ENCODE data around the gene AHCYL2. TPM values are rescaled to one million over a fixed set of nuclear protein-coding genes. Genes with fewer than 3 reads are reported as not detected.

AHCYL2 gene
- total RNA-seq, 1 donor from 2014 or later: 14.7 TPM

DNA sequence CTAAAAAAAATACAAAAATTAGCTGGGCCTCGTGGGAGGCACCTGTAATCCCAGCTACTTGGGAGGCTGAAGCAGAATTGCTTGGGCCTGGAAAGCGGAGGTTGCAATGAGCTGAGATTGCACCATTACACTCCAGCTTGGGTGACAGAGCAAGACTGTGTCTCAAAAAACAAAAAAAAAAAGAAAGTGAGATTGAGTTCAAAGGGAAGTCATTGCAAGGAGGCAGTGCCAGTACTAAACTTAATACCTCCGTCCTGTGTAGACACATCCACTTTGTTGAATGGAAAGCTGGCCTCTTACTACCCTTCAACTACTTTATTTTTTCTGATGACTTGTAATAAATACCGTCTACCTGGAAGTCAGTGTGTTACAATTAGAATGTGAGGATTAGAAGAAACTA lies 31.0 kb downstream of the AHCYL2 start:
- H3K27ac Mint-ChIP-seq (ENCODE audit: unreplicated experiment): no peak overlapping the region

GRCh38 chr7:129256221-129256620 lies 31.4 kb downstream of the AHCYL2 start:
- no peaks in the 10 kb centered on the region for H3K27me3 Mint-ChIP-seq (ENCODE audit: low read depth, unreplicated experiment)
- Histone ChIP-seq H3K4me3 (ENCODE audit: insufficient read depth, low read depth, low read length) (no peak overlapping the region), H3K27ac (ENCODE audit: low read depth, low read length) (no peak overlapping the region), H3K9me3 (ENCODE audit: insufficient read depth, low read depth, low read length) (no peaks in the 10 kb centered on the region), H3K4me2 (ENCODE audit: low read length) (no peak overlapping the region), H2AFZ (ENCODE audit: low read depth, low read length) (no peak overlapping the region), H3K4me1 (ENCODE audit: insufficient read depth, low read length) (no peaks in the 10 kb centered on the region), H4K20me1 (ENCODE audit: insufficient read depth, low read length) (no peaks in the 10 kb centered on the region), H3K79me2 (ENCODE audit: insufficient read depth, low read length) (no peaks in the 10 kb centered on the region), H3K9ac (ENCODE audit: low read length) (no peak overlapping the region), H3K27me3 (ENCODE audit: insufficient read depth, low read length) (no peaks in the 10 kb centered on the region), H3K36me3 (ENCODE audit: insufficient read depth, low read length) (no peaks in the 10 kb centered on the region)
- no peak overlapping the region for H3K4me3 Mint-ChIP-seq (ENCODE audit: unreplicated experiment)
- no peak for TF ChIP-seq EZH2 (IDR thresholded peaks at IDR 0.05; ENCODE audit: insufficient read depth, low read length)
- TF ChIP-seq, protein P1, sequence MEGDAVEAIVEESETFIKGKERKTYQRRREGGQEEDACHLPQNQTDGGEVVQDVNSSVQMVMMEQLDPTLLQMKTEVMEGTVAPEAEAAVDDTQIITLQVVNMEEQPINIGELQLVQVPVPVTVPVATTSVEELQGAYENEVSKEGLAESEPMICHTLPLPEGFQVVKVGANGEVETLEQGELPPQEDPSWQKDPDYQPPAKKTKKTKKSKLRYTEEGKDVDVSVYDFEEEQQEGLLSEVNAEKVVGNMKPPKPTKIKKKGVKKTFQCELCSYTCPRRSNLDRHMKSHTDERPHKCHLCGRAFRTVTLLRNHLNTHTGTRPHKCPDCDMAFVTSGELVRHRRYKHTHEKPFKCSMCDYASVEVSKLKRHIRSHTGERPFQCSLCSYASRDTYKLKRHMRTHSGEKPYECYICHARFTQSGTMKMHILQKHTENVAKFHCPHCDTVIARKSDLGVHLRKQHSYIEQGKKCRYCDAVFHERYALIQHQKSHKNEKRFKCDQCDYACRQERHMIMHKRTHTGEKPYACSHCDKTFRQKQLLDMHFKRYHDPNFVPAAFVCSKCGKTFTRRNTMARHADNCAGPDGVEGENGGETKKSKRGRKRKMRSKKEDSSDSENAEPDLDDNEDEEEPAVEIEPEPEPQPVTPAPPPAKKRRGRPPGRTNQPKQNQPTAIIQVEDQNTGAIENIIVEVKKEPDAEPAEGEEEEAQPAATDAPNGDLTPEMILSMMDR (IDR thresholded peaks at IDR 0.05; ENCODE audit: insufficient read depth, low read depth, low read length): no peak
- FAIRE-seq (no peak), DNase-seq (ENCODE audit: low read depth) (no peak)
- H3K27ac Mint-ChIP-seq (ENCODE audit: unreplicated experiment): no peak overlapping the region
- no peaks in the 10 kb centered on the region for H3K36me3 Mint-ChIP-seq (ENCODE audit: low read depth, unreplicated experiment)
- H3K9me3 Mint-ChIP-seq (ENCODE audit: unreplicated experiment): no peaks in the 10 kb centered on the region
- peaks cover 6% of the 10 kb centered on the region for H3K4me1 Mint-ChIP-seq (ENCODE audit: low read depth, unreplicated experiment)

More for the DNA sequence above, 31.0 kb downstream of the AHCYL2 start:
- Histone ChIP-seq H3K4me1 (ENCODE audit: insufficient read depth, low read length) (no peaks in the 10 kb centered on the region), H3K79me2 (ENCODE audit: insufficient read depth, low read length) (no peaks in the 10 kb centered on the region), H3K27ac (ENCODE audit: low read depth, low read length) (no peak overlapping the region), H4K20me1 (ENCODE audit: insufficient read depth, low read length) (no peaks in the 10 kb centered on the region), H3K36me3 (ENCODE audit: insufficient read depth, low read length) (no peaks in the 10 kb centered on the region), H3K4me3 (ENCODE audit: insufficient read depth, low read depth, low read length) (no peak overlapping the region), H3K4me2 (ENCODE audit: low read length) (no peak overlapping the region), H3K27me3 (ENCODE audit: insufficient read depth, low read length) (no peaks in the 10 kb centered on the region), H3K9me3 (ENCODE audit: insufficient read depth, low read depth, low read length) (no peaks in the 10 kb centered on the region), H3K9ac (ENCODE audit: low read length) (no peak overlapping the region), H2AFZ (ENCODE audit: low read depth, low read length) (no peak overlapping the region)
- H3K27me3 Mint-ChIP-seq (ENCODE audit: low read depth, unreplicated experiment): no peaks in the 10 kb centered on the region
- H3K9me3 Mint-ChIP-seq (ENCODE audit: unreplicated experiment): no peaks in the 10 kb centered on the region
- no peak for FAIRE-seq
- peaks cover 6% of the 10 kb centered on the region for H3K4me1 Mint-ChIP-seq (ENCODE audit: low read depth, unreplicated experiment)
- DNase-seq (ENCODE audit: low read depth): no peak
- H3K4me3 Mint-ChIP-seq (ENCODE audit: unreplicated experiment): no peak overlapping the region
- TF ChIP-seq, protein P1 (IDR thresholded peaks at IDR 0.05; ENCODE audit: insufficient read depth, low read depth, low read length): no peak
- H3K36me3 Mint-ChIP-seq (ENCODE audit: low read depth, unreplicated experiment): no peaks in the 10 kb centered on the region

GRCh38 chr7:129257168-129257567 lies 32.3 kb downstream of the AHCYL2 start:
- Histone ChIP-seq H3K4me1 (ENCODE audit: insufficient read depth, low read length) (no peaks in the 10 kb centered on the region), H3K4me3 (ENCODE audit: insufficient read depth, low read depth, low read length) (no peak overlapping the region), H3K79me2 (ENCODE audit: insufficient read depth, low read length) (no peaks in the 10 kb centered on the region), H3K36me3 (ENCODE audit: insufficient read depth, low read length) (no peaks in the 10 kb centered on the region), H3K4me2 (ENCODE audit: low read length) (no peak overlapping the region), H3K9ac (ENCODE audit: low read length) (no peak overlapping the region), H4K20me1 (ENCODE audit: insufficient read depth, low read length) (no peaks in the 10 kb centered on the region), H3K9me3 (ENCODE audit: insufficient read depth, low read depth, low read length) (no peaks in the 10 kb centered on the region), H3K27me3 (ENCODE audit: insufficient read depth, low read length) (no peaks in the 10 kb centered on the region), H2AFZ (ENCODE audit: low read depth, low read length) (no peak overlapping the region), H3K27ac (ENCODE audit: low read depth, low read length) (no peak overlapping the region)
- H3K4me3 Mint-ChIP-seq (ENCODE audit: unreplicated experiment): no peak overlapping the region
- TF ChIP-seq EZH2 (IDR thresholded peaks at IDR 0.05; ENCODE audit: insufficient read depth, low read length): no peak
- TF ChIP-seq, protein P1 (IDR thresholded peaks at IDR 0.05; ENCODE audit: insufficient read depth, low read depth, low read length): no peak
- H3K4me1 Mint-ChIP-seq (ENCODE audit: low read depth, unreplicated experiment): peaks cover 6% of the 10 kb centered on the region
- H3K9me3 Mint-ChIP-seq (ENCODE audit: unreplicated experiment): no peaks in the 10 kb centered on the region
- FAIRE-seq (no peak), DNase-seq (ENCODE audit: low read depth) (no peak)
- H3K27ac Mint-ChIP-seq (ENCODE audit: unreplicated experiment): no peak overlapping the region
- no peaks in the 10 kb centered on the region for H3K36me3 Mint-ChIP-seq (ENCODE audit: low read depth, unreplicated experiment)
- H3K27me3 Mint-ChIP-seq (ENCODE audit: low read depth, unreplicated experiment): no peaks in the 10 kb centered on the region

All from astrocyte (in vitro differentiated cells and primary cell).